Keratinocyte (primary cell): Measurements from ENCODE around the gene OR52B6. TPM values are rescaled to one million over a fixed set of nuclear protein-coding genes. Genes with fewer than 3 reads are reported as not detected.

Experiments used
- DNase-seq: peaks from one replicate; pipeline ENCODE4 v3.0.0-alpha.2; 2011; ENCODE audit warnings: low read depth, missing footprints, low spot score
- FAIRE-seq: peaks from 2 replicates; lab custom pipeline; 2011; peaks lifted over from hg19 to GRCh38; lab: Jason Lieb, UNC
- H2AFZ ChIP-seq: 2 replicates; pipeline ENCODE4 v1.6.0; 2012; ENCODE audit warnings: low read length, control low read depth, inconsistent platforms; ENCODE audit not compliant: control insufficient read depth
- H3K27ac ChIP-seq: 2 replicates; pipeline ENCODE4 v1.5.1; 2011; ENCODE audit warnings: low read length; ENCODE audit not compliant: control insufficient read depth, insufficient read depth
- H3K27me3 ChIP-seq: 3 replicates; pipeline ENCODE4 v1.6.0; 2011; ENCODE audit warnings: low read length; ENCODE audit not compliant: control insufficient read depth, insufficient read depth; ENCODE audit errors: extremely low read depth
- H3K36me3 ChIP-seq, 2 experiments: 2 replicates in 1 of 2; 3 replicates in 1 of 2; pipeline ENCODE4 v1.5.1; 2011; ENCODE audit warnings: low read length in 2 of 2, mild to moderate bottlenecking in 1 of 2; ENCODE audit not compliant: control insufficient read depth in 2 of 2, insufficient read depth in 2 of 2; ENCODE audit errors: extremely low read depth in 1 of 2
- H3K4me1 ChIP-seq: 3 replicates; pipeline ENCODE4 v1.5.1; 2011; ENCODE audit warnings: low read length; ENCODE audit not compliant: control insufficient read depth, insufficient read depth; ENCODE audit errors: extremely low read depth
- H3K4me2 ChIP-seq: 3 replicates; pipeline ENCODE4 v1.6.0; 2011; ENCODE audit warnings: low read depth, low read length; ENCODE audit not compliant: control insufficient read depth, insufficient read depth; ENCODE audit errors: extremely low read depth
- H3K4me3 ChIP-seq, 3 experiments: fragments of 200-600 bp in 1 of 3; sonication (generic) in 1 of 3; 2 replicates in 2 of 3; 3 replicates in 1 of 3; pipeline ENCODE4 v1.5.1; 2011 to 2016; ENCODE audit warnings: low read length in 3 of 3, mild to moderate bottlenecking in 3 of 3, control low read depth in 2 of 3, inconsistent platforms in 1 of 3, low read depth in 1 of 3, mixed read lengths in 1 of 3, mixed run types in 1 of 3, moderate library complexity in 1 of 3; ENCODE audit not compliant: control insufficient read depth in 2 of 3, insufficient read depth in 2 of 3; ENCODE audit errors: extremely low read depth in 1 of 3
- H3K79me2 ChIP-seq: 2 replicates; pipeline ENCODE4 v1.6.0; 2012; ENCODE audit warnings: low read length; ENCODE audit not compliant: control insufficient read depth, insufficient read depth
- H3K9ac ChIP-seq: 3 replicates; pipeline ENCODE4 v1.6.0; 2011; ENCODE audit warnings: low read length; ENCODE audit not compliant: control insufficient read depth, insufficient read depth; ENCODE audit errors: extremely low read depth
- H3K9me1 ChIP-seq: 3 replicates; pipeline ENCODE4 v1.6.0; 2011; ENCODE audit warnings: low read length; ENCODE audit not compliant: control insufficient read depth, insufficient read depth; ENCODE audit errors: extremely low read depth
- H3K9me3 ChIP-seq: 2 replicates; pipeline ENCODE4 v1.5.1; 2012; ENCODE audit warnings: low read depth, low read length; ENCODE audit not compliant: control insufficient read depth
- H4K20me1 ChIP-seq: 3 replicates; pipeline ENCODE4 v1.6.0; 2011; ENCODE audit warnings: low read length; ENCODE audit not compliant: control insufficient read depth, insufficient read depth; ENCODE audit errors: extremely low read depth
- EZH2 ChIP-seq: IDR thresholded peaks from one replicate; pipeline ENCODE4 v1.6.1; 2012; ENCODE audit warnings: inconsistent platforms, mild to moderate bottlenecking, low read length, moderate library complexity
- dilution Hi-C: fragments of 300-500 bp; cut with MboI; formaldehyde crosslinking; loops from one replicate; pipeline ENCODE4 v1.7.0; 2020; ENCODE audit warnings: low sequenced_read_pairs; ENCODE audit not compliant: extremely low pct_ligation_motif_present
- polyA plus RNA-seq, 5 experiments: library from polyadenylated mRNA; depleted of rRNA in 3 of 5; stranded (reverse) in 3 of 5; stranded (forward) in 1 of 5; unstranded in 1 of 5; fragments of >200 nt; gene quantifications; 1 replicate in 1 of 5; 2 replicates in 3 of 5; 3 replicates in 1 of 5; pipeline versions ENCODE4 v1.2.1 to v1.2.3, GENCODE V29; 2011 to 2012; ENCODE audit warnings: missing spikeins in 2 of 5, low read depth in 1 of 5, low replicate concordance in 1 of 5
- TF ChIP-seq, protein P1 (sequence below), 3 experiments: IDR thresholded peaks in 1 of 3; conservative IDR thresholded peaks in 1 of 3; optimal IDR thresholded peaks in 1 of 3; 2 replicates in 2 of 3; 3 replicates in 1 of 3; pipeline versions ENCODE3 to v1.5.1; 2011; ENCODE audit warnings: low read length in 3 of 3, mild to moderate bottlenecking in 3 of 3, moderate library complexity in 2 of 3, control low read depth in 1 of 3, inconsistent platforms in 1 of 3; ENCODE audit not compliant: insufficient read depth in 2 of 3; ENCODE audit errors: extremely low read depth in 1 of 3

OR52B6 gene
- polyA plus RNA-seq, 1 donor (not counting 4 experiments of a cell fraction or from before 2014, with no cell fraction given) = not detected

DNA sequence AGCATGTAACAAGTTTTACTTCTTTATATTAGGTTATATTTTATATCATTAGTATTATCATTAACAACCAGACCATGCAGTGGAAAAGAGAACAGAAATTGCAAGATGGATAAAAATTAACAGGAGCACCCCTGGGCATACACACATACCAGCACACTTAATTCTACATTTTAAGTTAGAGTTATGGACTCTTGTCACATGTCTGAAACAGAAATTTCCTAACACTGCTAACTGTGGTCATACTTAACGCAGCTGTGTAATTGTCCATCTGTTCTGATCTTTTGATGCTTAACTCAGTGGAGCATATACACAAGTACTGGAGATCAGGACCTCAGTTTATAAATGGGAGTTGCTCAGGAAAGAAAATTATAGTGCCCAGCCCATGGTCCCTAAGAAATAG, 32.7 kb upstream of the OR52B6 start:
- H3K9me1 ChIP-seq = no peaks in the 10 kb centered on the region
- H4K20me1 ChIP-seq = no peaks in the 10 kb centered on the region
- TF ChIP-seq, protein P1, sequence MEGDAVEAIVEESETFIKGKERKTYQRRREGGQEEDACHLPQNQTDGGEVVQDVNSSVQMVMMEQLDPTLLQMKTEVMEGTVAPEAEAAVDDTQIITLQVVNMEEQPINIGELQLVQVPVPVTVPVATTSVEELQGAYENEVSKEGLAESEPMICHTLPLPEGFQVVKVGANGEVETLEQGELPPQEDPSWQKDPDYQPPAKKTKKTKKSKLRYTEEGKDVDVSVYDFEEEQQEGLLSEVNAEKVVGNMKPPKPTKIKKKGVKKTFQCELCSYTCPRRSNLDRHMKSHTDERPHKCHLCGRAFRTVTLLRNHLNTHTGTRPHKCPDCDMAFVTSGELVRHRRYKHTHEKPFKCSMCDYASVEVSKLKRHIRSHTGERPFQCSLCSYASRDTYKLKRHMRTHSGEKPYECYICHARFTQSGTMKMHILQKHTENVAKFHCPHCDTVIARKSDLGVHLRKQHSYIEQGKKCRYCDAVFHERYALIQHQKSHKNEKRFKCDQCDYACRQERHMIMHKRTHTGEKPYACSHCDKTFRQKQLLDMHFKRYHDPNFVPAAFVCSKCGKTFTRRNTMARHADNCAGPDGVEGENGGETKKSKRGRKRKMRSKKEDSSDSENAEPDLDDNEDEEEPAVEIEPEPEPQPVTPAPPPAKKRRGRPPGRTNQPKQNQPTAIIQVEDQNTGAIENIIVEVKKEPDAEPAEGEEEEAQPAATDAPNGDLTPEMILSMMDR (optimal IDR thresholded peaks at IDR 0.05 in 1 of 3, IDR thresholded peaks at IDR 0.05 in 1 of 3, conservative IDR thresholded peaks at IDR 0.05 in 1 of 3; ENCODE audit: extremely low read depth in 1 of 3, insufficient read depth in 2 of 3, low read length in 3 of 3) = no peak
- TF ChIP-seq EZH2 = no peak
- no peak for DNase-seq
- FAIRE-seq = no peak
- H3K4me3 ChIP-seq = no peak overlapping the region
- no peak overlapping the region for H3K9ac ChIP-seq
- no peaks in the 10 kb centered on the region for H3K27me3 ChIP-seq
- dilution Hi-C loops = no loop called here
- H3K27ac ChIP-seq = no peak overlapping the region
- no peaks in the 10 kb centered on the region for H3K9me3 ChIP-seq
- H2AFZ ChIP-seq = no peak overlapping the region
- no peaks in the 10 kb centered on the region for H3K36me3 ChIP-seq
- H3K79me2 ChIP-seq = no peaks in the 10 kb centered on the region
- no peak overlapping the region for H3K4me2 ChIP-seq
- H3K4me1 ChIP-seq = peaks cover 13% of the 10 kb centered on the region

DNA sequence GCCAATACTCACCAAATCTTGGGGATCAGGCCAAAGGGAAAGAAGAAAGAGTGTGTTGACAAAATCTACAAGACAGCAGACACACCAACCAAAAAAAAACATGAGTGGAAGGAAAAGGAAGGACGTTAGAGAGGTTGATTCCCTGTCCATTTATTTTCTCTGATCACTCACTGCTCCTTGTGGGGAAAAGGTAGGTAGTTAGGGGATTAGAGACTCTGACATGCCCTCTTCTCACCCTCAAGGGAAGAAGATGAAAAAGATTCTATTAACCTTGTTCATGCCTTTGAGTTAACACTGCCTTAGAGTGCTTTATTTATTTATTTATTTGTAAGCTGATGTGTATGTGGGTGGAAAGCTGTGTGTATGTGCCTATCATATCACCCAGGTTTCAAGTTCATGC, 32.2 kb upstream of the OR52B6 start, which contains the start of gene OR52H1:
Gene OR52H1, minus strand, starts transcription at position 101 of the 400 bp plus-strand sequence. CDS start 3,035 bp downstream, outside the sequence.
- Histone ChIP-seq H3K27ac (no peak within 1 kb of the TSS), H3K4me1 (peaks cover 13% of the 10 kb centered on the region), H4K20me1 (no peaks in the 10 kb centered on the region), H3K36me3 (no peaks in the 10 kb centered on the region), H3K4me2 (no peak within 1 kb of the TSS), H3K4me3 (no peak within 1 kb of the TSS), H3K27me3 (no peaks in the 10 kb centered on the region), H3K79me2 (no peaks in the 10 kb centered on the region), H3K9me3 (no peaks in the 10 kb centered on the region), H3K9me1 (no peaks in the 10 kb centered on the region), H2AFZ (no peak within 1 kb of the TSS), H3K9ac (no peak within 1 kb of the TSS)
- dilution Hi-C loops = no loop called here
- DNase-seq (no peak), FAIRE-seq (no peak)
- TF ChIP-seq EZH2 = no peak
- TF ChIP-seq, protein P1 (optimal IDR thresholded peaks at IDR 0.05 in 1 of 3, IDR thresholded peaks at IDR 0.05 in 1 of 3, conservative IDR thresholded peaks at IDR 0.05 in 1 of 3; ENCODE audit: extremely low read depth in 1 of 3, insufficient read depth in 2 of 3, low read length in 3 of 3) = no peak
